Gastroesophageal sphincter (tissue), 3 donors: Measurements from ENCODE around the gene GMDS.

Experiments used
- POLR2A ChIP-seq, 2 donors: fragments of 450-650 bp; IDR thresholded peaks; one replicate each; pipeline ENCODE4 v1.6.1; 2017; ENCODE audit warnings: antibody characterized with exemption in 2 of 2, mild to moderate bottlenecking in 2 of 2, moderate library complexity in 1 of 2
- TF ChIP-seq, protein P1 (sequence below), 4 experiments: fragments of 200-600 bp in 2 of 4; fragments of 450-650 bp in 2 of 4; sonication (generic) in 1 of 4; IDR thresholded peaks; one replicate each; pipeline ENCODE4 v1.5.1; 2017 to 2019; ENCODE audit warnings: antibody characterized with exemption in 4 of 4, mild to moderate bottlenecking in 2 of 4, moderate library complexity in 2 of 4

DNA sequence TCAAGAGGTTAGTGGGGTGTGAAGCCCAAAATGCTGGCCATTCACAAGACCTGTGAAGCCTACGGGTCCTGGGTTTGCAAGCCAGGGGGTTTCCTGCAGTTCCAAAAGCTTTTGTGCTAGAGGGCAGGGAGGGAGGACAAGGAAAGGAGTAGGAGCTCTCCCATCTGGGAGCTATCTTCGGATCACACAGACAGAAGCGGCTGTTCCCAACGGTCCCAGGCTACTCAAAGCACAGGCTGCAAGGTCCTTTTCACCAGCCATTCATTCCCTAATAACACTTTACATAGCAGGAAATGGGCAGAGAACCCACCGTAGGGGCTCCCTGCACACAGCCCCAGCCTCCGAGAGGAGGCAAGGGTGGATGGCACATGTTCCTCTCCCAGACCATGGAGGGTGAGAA is 338.8 kb downstream of the GMDS start:
- TF ChIP-seq, protein P1, sequence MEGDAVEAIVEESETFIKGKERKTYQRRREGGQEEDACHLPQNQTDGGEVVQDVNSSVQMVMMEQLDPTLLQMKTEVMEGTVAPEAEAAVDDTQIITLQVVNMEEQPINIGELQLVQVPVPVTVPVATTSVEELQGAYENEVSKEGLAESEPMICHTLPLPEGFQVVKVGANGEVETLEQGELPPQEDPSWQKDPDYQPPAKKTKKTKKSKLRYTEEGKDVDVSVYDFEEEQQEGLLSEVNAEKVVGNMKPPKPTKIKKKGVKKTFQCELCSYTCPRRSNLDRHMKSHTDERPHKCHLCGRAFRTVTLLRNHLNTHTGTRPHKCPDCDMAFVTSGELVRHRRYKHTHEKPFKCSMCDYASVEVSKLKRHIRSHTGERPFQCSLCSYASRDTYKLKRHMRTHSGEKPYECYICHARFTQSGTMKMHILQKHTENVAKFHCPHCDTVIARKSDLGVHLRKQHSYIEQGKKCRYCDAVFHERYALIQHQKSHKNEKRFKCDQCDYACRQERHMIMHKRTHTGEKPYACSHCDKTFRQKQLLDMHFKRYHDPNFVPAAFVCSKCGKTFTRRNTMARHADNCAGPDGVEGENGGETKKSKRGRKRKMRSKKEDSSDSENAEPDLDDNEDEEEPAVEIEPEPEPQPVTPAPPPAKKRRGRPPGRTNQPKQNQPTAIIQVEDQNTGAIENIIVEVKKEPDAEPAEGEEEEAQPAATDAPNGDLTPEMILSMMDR (IDR thresholded peaks at IDR 0.05): no peak
- no peak for TF ChIP-seq POLR2A (IDR thresholded peaks at IDR 0.05)
